Breast epithelium (tissue), 4 donors: Measurements from ENCODE around the gene FBXO39. TPM values are rescaled to one million over a fixed set of nuclear protein-coding genes. Genes with fewer than 3 reads are reported as not detected.

Experiments
- DNase-seq, 2 donors: peaks; one replicate each; pipeline ENCODE4 v3.0.0-alpha.2; 2019; ENCODE audit warnings: low spot score in 2 of 2
- H3K27ac ChIP-seq, 2 donors: fragments of 200-600 bp; sonication (generic) in 1 of 2; one replicate each; pipeline ENCODE4 v1.5.1; 2016 to 2019; ENCODE audit warnings: mild to moderate bottlenecking in 1 of 2
- H3K27me3 ChIP-seq, 2 donors: fragments of 200-600 bp; sonication (generic) in 1 of 2; one replicate each; pipeline versions ENCODE4 v1.5.1 to v1.6.0; 2017 to 2019; ENCODE audit warnings: control low read depth in 1 of 2, mild to moderate bottlenecking in 1 of 2
- H3K36me3 ChIP-seq: fragments of 200-600 bp; one replicate; pipeline ENCODE4 v1.5.1; 2019
- H3K4me1 ChIP-seq, 2 donors: fragments of 200-600 bp; sonication (generic); one replicate each; pipeline ENCODE4 v1.5.1; 2016 to 2019; ENCODE audit warnings: control low read depth in 1 of 2
- H3K4me3 ChIP-seq, 3 donors: fragments of 200-600 bp; sonication (generic); 1 replicate in 2 of 3; 2 replicates in 1 of 3; pipeline ENCODE4 v1.5.1; 2016 to 2019; ENCODE audit warnings: mild to moderate bottlenecking in 3 of 3, moderate library complexity in 2 of 3
- H3K9me3 ChIP-seq, 2 donors: fragments of 200-600 bp; sonication (generic) in 1 of 2; one replicate each; pipeline ENCODE4 v1.5.1; 2016 to 2019; ENCODE audit warnings: control low read depth in 1 of 2
- CTCF ChIP-seq, 3 donors: fragments of 450-650 bp; IDR thresholded peaks; one replicate each; pipeline ENCODE4 v1.5.1; 2016 to 2017; ENCODE audit warnings: antibody characterized with exemption in 3 of 3, mild to moderate bottlenecking in 3 of 3, moderate library complexity in 3 of 3
- POLR2A ChIP-seq: fragments of 450-650 bp; IDR thresholded peaks from one replicate; pipeline ENCODE4 v1.6.1; 2016; ENCODE audit warnings: antibody characterized with exemption, mild to moderate bottlenecking, moderate library complexity
- POLR2AphosphoS5 ChIP-seq, 3 donors: sonication (generic); formaldehyde crosslinking; IDR thresholded peaks; one replicate each; pipeline ENCODE4 v1.6.1; 2017; ENCODE audit warnings: antibody characterized with exemption in 3 of 3
- intact Hi-C: fragments of 100-400 bp; cut with DNase I; formaldehyde crosslinking; loops from one replicate; pipeline ENCODE4 v1.15.1; 2023; ENCODE audit warnings: low total_unique reads
- total RNA-seq, 3 donors: library from RNA; depleted of rRNA; stranded (reverse); fragments of >200 nt; gene quantifications; one replicate each; pipeline ENCODE4 v1.1.0, GENCODE V29; 2016

FBXO39 gene
- total RNA-seq, 3 donors from 2014 or later: 1.0 to 1.3 TPM; not detected in 1

GRCh38 chr17:6787081-6787693 lies 11.2 kb downstream of the FBXO39 start:
- intact Hi-C loops: no loop called here
- DNase-seq: no peak
- Histone ChIP-seq H3K4me1 (no peaks in the 10 kb centered on the region), H3K4me3 (peak overlapping the region in 1 of 3 donors; percentile 45), H3K27ac (peak overlapping the region in 1 of 2 donors; percentile 52), H3K9me3 (no peaks in the 10 kb centered on the region), H3K27me3 (no peaks in the 10 kb centered on the region), H3K36me3 (no peaks in the 10 kb centered on the region)
- no peak for TF ChIP-seq POLR2AphosphoS5 (IDR thresholded peaks at IDR 0.05)
- no peak for TF ChIP-seq POLR2A
- TF ChIP-seq CTCF (IDR thresholded peaks at IDR 0.05): no peak

- intact Hi-C loops: no loop called here
- no peaks in the 10 kb centered on the region for H3K4me1 ChIP-seq
- no peak overlapping the region for H3K27ac ChIP-seq
- no peaks in the 10 kb centered on the region for H3K27me3 ChIP-seq
- DNase-seq: no peak
- no peaks in the 10 kb centered on the region for H3K36me3 ChIP-seq
- no peak for TF ChIP-seq POLR2A
- TF ChIP-seq POLR2AphosphoS5 (IDR thresholded peaks at IDR 0.05): no peak
- H3K9me3 ChIP-seq: no peaks in the 10 kb centered on the region
- no peak overlapping the region for H3K4me3 ChIP-seq
Measured at GRCh38 chr17:6789146-6789545, 13.1 kb downstream of the FBXO39 start.

GRCh38 chr17:6793748-6794493 lies 17.9 kb downstream of the FBXO39 start:
- no peak for TF ChIP-seq POLR2AphosphoS5 (IDR thresholded peaks at IDR 0.05)
- no peak for TF ChIP-seq CTCF (IDR thresholded peaks at IDR 0.05)
- TF ChIP-seq POLR2A: no peak
- no peak overlapping the region for H3K4me3 ChIP-seq
- H3K36me3 ChIP-seq: no peaks in the 10 kb centered on the region
- H3K27ac ChIP-seq: no peak overlapping the region
- intact Hi-C loops: no loop called here
- DNase-seq: no peak
- no peaks in the 10 kb centered on the region for H3K9me3 ChIP-seq
- no peaks in the 10 kb centered on the region for H3K27me3 ChIP-seq
- H3K4me1 ChIP-seq: no peaks in the 10 kb centered on the region

GRCh38 chr17:6796017-6796886 lies 20.2 kb downstream of the FBXO39 start:
- no peak for DNase-seq
- Histone ChIP-seq H3K27ac (no peak overlapping the region), H3K4me3 (no peak overlapping the region), H3K36me3 (no peaks in the 10 kb centered on the region), H3K4me1 (no peaks in the 10 kb centered on the region), H3K9me3 (no peaks in the 10 kb centered on the region), H3K27me3 (no peaks in the 10 kb centered on the region)
- intact Hi-C loops: no loop called here
- TF ChIP-seq POLR2AphosphoS5 (IDR thresholded peaks at IDR 0.05) (no peak), POLR2A (no peak), CTCF (IDR thresholded peaks at IDR 0.05) (no peak)

GRCh38 chr17:6796887-6797490 lies 21.0 kb downstream of the FBXO39 start:
- Histone ChIP-seq H3K4me3 (no peak overlapping the region), H3K36me3 (no peaks in the 10 kb centered on the region), H3K4me1 (no peaks in the 10 kb centered on the region), H3K27ac (no peak overlapping the region), H3K27me3 (no peaks in the 10 kb centered on the region), H3K9me3 (no peaks in the 10 kb centered on the region)
- intact Hi-C loops: no loop called here
- no peak for TF ChIP-seq CTCF (IDR thresholded peaks at IDR 0.05)
- TF ChIP-seq POLR2A: no peak
- no peak for TF ChIP-seq POLR2AphosphoS5 (IDR thresholded peaks at IDR 0.05)
- no peak for DNase-seq
